ENCODE results near the gene ZNF335. TPM values are rescaled to one million over a fixed set of nuclear protein-coding genes. Genes with fewer than 3 reads are reported as not detected.
A peak's percentile ranks its signal among the peaks of the same experiment; 100 is the strongest.

Gene ZNF335
- total and polyA plus RNA-seq, 2 of the 13 experiments (the other 11 are each of a cell fraction or from before 2014, with no cell fraction given): 9.7 to 13.7 TPM

DNA sequence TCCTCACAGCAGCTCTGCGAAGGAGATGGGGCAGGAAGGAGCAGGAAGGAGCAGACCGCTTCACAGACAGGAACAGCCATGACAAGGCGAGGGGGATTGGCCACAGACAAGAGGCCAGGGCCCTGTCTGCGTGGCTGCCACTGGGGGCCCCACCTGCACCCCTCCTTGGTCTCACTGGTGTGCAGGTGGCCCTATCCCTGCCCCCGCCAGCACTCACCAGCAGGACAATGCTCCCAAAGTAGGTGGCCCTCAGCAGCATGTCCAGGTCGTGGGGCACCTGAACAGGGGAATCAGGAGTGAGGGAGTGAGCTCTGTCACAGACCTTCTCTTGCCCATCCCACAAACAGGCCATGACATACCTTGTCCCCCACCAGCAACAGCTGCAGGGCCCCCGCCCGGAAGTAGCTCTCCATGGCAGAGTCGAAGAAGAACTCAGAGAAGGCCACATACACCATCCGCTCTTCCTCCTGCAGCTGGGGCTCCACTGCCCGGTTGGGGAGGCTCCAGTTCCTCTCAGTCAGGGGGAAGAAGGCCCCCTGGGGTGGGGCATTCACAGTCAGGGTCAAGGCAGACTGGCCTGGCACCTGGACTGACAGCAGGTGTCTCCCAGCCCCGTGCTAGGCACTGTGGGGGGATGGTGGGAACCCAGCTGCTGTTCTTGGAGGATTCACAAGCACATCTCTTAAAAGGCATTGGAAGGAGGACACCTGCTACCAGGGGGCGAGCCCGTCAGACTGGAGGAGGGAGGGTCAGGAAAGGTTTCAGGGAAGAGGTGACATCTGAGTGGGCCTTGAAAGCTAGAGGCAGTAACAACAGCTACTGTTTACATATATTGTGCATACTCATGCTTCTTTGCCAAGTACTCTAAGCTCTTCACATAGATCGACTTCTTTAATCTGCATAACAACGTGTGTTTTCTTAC lies 67.2 kb downstream of the ZNF335 start (continued):
- TF ChIP-seq, protein P1, sequence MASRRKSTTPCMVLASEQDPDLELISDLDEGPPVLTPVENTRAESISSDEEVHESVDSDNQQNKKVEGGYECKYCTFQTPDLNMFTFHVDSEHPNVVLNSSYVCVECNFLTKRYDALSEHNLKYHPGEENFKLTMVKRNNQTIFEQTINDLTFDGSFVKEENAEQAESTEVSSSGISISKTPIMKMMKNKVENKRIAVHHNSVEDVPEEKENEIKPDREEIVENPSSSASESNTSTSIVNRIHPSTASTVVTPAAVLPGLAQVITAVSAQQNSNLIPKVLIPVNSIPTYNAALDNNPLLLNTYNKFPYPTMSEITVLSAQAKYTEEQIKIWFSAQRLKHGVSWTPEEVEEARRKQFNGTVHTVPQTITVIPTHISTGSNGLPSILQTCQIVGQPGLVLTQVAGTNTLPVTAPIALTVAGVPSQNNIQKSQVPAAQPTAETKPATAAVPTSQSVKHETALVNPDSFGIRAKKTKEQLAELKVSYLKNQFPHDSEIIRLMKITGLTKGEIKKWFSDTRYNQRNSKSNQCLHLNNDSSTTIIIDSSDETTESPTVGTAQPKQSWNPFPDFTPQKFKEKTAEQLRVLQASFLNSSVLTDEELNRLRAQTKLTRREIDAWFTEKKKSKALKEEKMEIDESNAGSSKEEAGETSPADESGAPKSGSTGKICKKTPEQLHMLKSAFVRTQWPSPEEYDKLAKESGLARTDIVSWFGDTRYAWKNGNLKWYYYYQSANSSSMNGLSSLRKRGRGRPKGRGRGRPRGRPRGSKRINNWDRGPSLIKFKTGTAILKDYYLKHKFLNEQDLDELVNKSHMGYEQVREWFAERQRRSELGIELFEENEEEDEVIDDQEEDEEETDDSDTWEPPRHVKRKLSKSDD (CRISPR knock-in tag; IDR thresholded peaks at IDR 0.05; ENCODE audit: low read depth): no peak
- TF ChIP-seq ZNF143 (CRISPR knock-in tag; IDR thresholded peaks at IDR 0.05): no peak
- TF ChIP-seq, protein P2, sequence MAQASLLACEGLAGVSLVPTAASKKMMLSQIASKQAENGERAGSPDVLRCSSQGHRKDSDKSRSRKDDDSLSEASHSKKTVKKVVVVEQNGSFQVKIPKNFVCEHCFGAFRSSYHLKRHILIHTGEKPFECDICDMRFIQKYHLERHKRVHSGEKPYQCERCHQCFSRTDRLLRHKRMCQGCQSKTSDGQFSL (CRISPR knock-in tag; IDR thresholded peaks at IDR 0.05): no peak
- TF ChIP-seq ZNF34 (CRISPR knock-in tag; IDR thresholded peaks at IDR 0.05; ENCODE audit: borderline replicate concordance): no peak
- TF ChIP-seq WIZ (CRISPR knock-in tag; IDR thresholded peaks at IDR 0.05): no peak
- TF ChIP-seq ZNF138 (CRISPR knock-in tag; IDR thresholded peaks at IDR 0.05; ENCODE audit: low read depth): no peak
- TF ChIP-seq ZNF558 (CRISPR knock-in tag; IDR thresholded peaks at IDR 0.05; ENCODE audit: borderline replicate concordance): no peak
- TF ChIP-seq TBX2 (CRISPR knock-in tag; IDR thresholded peaks at IDR 0.05; ENCODE audit: borderline replicate concordance): no peak
- TF ChIP-seq PRMT3 (CRISPR knock-in tag; IDR thresholded peaks at IDR 0.05; ENCODE audit: borderline replicate concordance, low read depth): no peak
- TF ChIP-seq RFX3 (CRISPR knock-in tag; IDR thresholded peaks at IDR 0.05): no peak
- no peak for TF ChIP-seq ZKSCAN1 (IDR thresholded peaks at IDR 0.05; ENCODE audit: low read length)
- TF ChIP-seq, protein P3, sequence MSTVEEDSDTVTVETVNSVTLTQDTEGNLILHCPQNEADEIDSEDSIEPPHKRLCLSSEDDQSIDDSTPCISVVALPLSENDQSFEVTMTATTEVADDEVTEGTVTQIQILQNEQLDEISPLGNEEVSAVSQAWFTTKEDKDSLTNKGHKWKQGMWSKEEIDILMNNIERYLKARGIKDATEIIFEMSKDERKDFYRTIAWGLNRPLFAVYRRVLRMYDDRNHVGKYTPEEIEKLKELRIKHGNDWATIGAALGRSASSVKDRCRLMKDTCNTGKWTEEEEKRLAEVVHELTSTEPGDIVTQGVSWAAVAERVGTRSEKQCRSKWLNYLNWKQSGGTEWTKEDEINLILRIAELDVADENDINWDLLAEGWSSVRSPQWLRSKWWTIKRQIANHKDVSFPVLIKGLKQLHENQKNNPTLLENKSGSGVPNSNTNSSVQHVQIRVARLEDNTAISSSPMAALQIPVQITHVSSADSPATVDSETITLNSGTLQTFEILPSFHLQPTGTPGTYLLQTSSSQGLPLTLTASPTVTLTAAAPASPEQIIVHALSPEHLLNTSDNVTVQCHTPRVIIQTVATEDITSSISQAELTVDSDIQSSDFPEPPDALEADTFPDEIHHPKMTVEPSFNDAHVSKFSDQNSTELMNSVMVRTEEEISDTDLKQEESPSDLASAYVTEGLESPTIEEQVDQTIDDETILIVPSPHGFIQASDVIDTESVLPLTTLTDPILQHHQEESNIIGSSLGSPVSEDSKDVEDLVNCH (CRISPR knock-in tag; IDR thresholded peaks at IDR 0.05): no peak
- TF ChIP-seq ZSCAN25 (CRISPR knock-in tag; IDR thresholded peaks at IDR 0.05): no peak
- TF ChIP-seq, protein P4, sequence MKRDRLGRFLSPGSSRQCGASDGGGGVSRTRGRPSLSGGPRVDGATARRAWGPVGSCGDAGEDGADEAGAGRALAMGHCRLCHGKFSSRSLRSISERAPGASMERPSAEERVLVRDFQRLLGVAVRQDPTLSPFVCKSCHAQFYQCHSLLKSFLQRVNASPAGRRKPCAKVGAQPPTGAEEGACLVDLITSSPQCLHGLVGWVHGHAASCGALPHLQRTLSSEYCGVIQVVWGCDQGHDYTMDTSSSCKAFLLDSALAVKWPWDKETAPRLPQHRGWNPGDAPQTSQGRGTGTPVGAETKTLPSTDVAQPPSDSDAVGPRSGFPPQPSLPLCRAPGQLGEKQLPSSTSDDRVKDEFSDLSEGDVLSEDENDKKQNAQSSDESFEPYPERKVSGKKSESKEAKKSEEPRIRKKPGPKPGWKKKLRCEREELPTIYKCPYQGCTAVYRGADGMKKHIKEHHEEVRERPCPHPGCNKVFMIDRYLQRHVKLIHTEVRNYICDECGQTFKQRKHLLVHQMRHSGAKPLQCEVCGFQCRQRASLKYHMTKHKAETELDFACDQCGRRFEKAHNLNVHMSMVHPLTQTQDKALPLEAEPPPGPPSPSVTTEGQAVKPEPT (CRISPR knock-in tag; IDR thresholded peaks at IDR 0.05; ENCODE audit: low read depth): no peak
- TF ChIP-seq NR3C1 (CRISPR knock-in tag; IDR thresholded peaks at IDR 0.05): no peak
- TF ChIP-seq RELA (CRISPR knock-in tag; IDR thresholded peaks at IDR 0.05): no peak
- TF ChIP-seq SRY (CRISPR knock-in tag; IDR thresholded peaks at IDR 0.05): 0 out of 2 replicates have a peak, but pooled peaks have one; percentile 13
- no peak for TF ChIP-seq ZNF569 (CRISPR knock-in tag; IDR thresholded peaks at IDR 0.05; ENCODE audit: borderline replicate concordance)
- TF ChIP-seq ZNF773 (CRISPR knock-in tag; IDR thresholded peaks at IDR 0.05; ENCODE audit: borderline replicate concordance): no peak
- TF ChIP-seq, protein P5, sequence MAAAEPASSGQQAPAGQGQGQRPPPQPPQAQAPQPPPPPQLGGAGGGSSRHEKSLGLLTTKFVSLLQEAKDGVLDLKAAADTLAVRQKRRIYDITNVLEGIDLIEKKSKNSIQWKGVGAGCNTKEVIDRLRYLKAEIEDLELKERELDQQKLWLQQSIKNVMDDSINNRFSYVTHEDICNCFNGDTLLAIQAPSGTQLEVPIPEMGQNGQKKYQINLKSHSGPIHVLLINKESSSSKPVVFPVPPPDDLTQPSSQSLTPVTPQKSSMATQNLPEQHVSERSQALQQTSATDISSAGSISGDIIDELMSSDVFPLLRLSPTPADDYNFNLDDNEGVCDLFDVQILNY (CRISPR knock-in tag; conservative IDR thresholded peaks at IDR 0.05): no peak

All from HepG2 (cell line).